HG03060 (cell line): Measurements from ENCODE around the gene WDR76.
"Not testable (repeated sequence)": the region's sequence is repeated elsewhere in the genome, so short reads cannot be mapped to it uniquely, and the experiment has no call there.

ENCODE experiments used
- ATAC-seq: cut with Tn5 transposase; IDR thresholded peaks from one replicate; pipeline ENCODE4 v1.9.1; 2021; ENCODE audit warnings: low read depth, moderate number of reproducible peaks; ENCODE audit not compliant: unreplicated experiment

The WDR76 gene

GRCh38 chr15:43815064-43815463 lies 11.7 kb upstream of the WDR76 start:
- ATAC-seq: not testable (repeated sequence)

- ATAC-seq: no peak
Measured at GRCh38 chr15:43821505-43821904, 5.3 kb upstream of the WDR76 start.

DNA sequence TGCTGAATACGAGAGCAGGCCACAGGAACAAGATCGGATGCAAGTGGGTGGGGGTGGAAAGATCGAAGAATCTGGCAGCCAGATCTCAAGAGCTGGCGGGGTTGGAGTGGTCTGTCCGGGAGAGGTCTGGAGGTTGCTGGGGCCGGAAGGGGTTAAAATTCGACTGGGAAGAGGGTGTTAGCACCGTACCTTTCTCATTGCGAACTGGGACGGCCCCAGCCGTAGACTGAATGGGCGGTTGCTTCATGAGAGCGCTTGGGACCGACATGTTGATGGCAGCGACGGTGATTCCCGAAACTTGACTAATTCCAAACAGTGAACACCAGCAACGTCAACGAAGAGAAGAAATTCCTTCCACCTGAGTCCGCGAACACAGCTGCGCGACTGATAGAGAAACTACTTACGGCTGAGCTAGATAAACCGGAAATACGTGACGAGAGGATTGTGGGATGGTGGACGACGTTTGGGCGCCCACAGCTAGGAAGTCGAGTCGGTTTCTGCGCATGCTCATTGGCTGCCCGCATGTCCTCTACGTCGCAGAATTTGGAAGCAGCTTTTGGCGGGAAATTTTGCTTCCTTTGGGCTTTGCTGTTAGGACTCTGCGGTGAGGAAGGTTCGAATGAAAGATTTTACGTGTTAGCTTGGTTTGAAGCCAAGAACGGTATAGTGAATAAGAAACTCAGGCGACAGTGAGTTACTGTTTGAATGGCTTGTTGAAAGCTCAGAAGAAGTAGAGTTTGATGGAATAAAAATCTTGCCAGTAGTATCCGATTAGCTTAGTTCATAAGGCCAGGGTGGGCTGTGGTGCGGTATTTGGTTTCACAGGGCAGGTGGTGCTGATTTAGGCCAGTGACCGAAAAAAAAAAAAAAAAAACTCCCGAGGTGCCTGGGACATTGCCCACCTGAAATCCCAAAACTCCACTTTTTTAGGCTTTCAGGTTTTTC lies 2.2 kb upstream of the WDR76 start, which contains the start of gene MFAP1:
Gene MFAP1, minus strand, starts transcription at position 389 of the 945 bp plus-strand sequence. Its CDS starts 121 bp downstream, at position 268.
- peak; percentile 79 for ATAC-seq

GRCh38 chr15:43825305-43825704 lies 1.5 kb upstream of the WDR76 start:
- not testable (repeated sequence) for ATAC-seq

- no peak for ATAC-seq
Measured at GRCh38 chr15:43826029-43826507, 734 bp upstream of the WDR76 start.

- no peak for ATAC-seq
Measured at GRCh38 chr15:43828061-43828657, 1.4 kb downstream of the WDR76 start.

DNA sequence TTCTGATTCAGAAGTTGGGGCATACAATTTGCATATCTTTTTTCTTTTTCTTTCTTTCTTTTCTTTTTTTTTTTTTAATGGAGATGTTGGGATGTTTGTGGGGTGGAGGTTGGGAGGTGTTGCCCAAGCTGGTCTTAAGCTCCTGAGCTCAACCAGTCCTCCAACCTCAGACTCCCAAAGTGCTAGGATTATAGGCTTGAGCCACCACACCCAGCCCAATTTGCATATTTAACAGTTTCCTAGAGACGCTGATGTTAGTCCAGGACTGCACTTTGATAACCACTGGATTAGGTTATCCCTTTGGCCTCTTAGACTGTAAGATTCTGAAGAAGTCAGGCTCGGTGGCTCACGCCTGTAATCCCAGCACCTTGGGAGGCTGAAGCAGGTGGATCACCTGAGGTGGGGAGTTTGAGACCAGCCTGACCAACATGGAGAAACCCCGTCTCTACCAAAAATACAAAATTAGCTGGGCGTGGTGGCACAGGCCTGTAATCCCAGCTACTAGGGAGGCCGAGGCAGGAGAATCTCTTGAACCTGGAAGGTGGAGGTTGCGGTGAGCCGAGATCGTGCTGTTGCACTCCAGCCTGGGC lies 3.2 kb downstream of the WDR76 start:
- ATAC-seq: not testable (repeated sequence)

DNA sequence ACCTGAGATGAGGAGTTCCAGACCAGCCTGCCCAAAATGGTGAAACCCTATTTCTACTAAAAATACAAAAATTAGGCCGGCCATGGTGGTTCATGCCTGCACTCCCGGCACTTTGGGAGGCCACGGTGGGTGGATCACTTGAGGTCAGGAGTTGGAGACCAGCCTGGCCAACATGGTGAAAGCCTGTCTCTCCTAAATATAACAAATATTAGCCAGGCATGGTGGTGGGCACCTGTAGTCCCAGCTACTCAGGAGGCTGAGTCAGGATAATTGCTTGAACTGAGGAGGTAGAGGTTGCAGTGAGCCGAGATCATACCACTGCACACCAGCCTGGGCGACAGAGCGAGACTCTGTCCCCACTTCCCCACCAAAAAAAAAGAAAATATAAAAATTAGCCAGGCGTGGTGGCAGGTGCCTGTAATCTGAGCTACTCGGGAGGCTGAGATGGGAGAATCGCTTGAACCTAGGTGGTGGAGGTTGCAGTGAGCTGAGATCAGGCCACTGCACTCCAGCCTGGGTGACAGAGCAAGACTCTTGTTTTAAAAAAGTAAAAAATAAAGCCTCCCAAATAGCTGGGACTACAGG lies 4.0 kb downstream of the WDR76 start:
- ATAC-seq: not testable (repeated sequence)

- ATAC-seq: not testable (repeated sequence)
Measured at GRCh38 chr15:43831519-43832052, 4.8 kb downstream of the WDR76 start.

DNA sequence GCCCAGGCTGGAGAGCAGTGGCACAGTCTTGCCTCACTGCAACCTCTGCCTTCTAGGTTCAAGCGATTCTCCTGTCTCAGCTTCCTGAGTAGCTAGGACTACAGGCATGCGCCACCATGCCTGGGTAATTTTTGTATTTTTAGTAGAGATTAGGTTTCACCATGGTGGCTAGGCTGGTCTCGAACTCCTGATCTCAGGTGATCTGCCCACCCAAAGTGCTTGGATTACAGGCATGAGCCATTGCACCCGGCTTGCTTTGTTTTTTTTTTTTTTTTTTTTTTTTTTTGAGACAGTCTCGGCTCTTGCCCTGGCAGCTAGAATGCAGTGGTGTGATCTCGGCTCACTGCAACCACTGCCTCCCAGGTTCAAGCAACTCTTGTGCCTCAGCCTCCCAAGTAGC lies 5.7 kb downstream of the WDR76 start:
- not testable (repeated sequence) for ATAC-seq

DNA sequence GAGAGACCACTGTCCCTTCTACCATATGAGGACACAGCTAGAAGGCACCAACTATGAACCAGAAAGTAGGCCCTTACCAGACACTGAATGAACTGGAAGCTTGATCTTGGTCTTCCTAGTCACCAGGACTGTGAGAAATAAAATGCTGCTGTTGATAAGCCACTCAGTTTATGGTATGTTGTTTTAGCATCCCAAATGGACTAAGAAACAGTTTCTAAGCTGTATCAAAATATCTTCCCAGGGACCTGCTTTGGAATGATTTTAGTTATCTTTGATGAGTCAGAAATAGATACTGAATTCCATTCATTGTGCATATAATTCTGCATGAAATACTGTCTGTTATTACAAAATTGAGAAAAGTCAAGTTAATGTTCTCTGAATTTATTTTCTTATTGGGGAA lies 18.6 kb downstream of the WDR76 start:
- ATAC-seq: no peak

DNA sequence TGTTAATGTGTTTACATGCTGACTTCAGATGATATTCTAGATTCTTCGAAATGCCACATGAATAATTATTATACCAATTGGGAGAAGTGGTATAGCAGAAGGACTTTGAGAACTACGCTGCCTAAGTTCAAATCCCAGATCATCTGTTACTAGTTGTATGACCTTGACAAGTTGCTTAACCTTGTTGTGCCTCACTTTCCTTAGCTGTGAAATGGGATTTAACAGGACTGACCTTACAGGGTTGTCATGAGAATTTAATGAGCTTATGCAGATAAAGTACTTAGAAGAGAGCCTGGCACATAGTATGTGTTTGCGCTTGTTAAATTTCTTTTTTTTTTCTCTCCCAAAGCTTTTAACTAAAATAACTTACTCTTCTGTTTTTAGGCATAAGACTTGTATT lies 24.4 kb downstream of the WDR76 start:
- no peak for ATAC-seq

DNA sequence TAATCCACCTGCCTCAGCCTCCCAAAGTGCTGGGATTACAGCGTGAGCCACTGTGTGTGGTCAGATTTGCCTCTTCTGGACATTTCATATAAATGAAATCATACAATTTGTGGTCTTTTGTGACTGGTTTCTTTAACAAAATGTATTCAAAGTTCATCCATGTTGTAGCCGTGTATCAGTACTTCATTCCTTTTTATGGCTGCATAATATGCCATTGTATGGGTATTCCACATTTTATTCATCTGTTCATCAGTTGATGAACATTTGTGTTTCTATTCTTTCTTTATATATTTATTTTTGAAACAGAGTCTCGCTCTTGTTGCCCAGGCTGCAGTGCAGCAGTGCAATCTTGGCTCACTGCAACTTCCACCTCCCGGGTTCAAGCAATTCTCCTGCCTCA lies 25.8 kb downstream of the WDR76 start:
- ATAC-seq: no peak

DNA sequence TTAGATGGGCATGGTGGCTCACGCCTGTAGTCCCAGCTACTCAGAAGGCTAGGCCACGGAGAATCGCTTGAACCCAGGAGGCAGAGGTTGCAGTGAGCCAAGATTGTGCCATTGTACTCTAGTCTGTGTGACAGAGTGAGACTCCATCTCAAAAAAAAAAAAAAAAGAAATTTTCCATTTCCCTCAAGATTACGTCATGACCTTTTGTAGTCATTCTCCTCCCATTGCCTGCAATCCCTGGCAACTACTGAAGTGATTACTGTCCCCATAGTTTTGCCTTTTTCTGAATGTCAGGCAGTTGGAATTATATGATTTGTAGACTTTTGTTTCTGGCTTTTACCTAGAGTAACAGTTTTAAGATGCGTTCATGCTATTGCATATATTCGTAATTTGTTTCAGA lies 28.0 kb downstream of the WDR76 start:
- ATAC-seq: no peak

DNA sequence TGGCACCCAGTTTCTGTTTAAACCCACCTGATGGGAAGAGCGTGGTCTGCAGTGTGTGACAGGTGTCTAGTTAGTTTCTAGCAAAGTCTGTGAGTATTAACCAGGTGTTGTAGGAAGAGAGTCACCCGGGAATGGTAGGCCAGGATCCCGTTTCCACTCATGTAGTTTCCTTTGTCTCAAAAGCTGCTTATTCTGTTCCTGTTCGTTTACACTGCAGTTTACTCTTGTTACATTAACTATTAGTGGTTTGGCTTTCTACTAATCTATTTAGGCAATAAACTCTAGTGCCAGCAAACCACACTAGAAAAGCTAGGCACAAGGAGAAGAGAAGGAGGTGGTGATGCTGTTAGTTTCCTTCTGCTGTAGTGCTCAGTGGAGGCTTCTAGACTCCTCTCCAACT lies 32.7 kb downstream of the WDR76 start:
- no peak for ATAC-seq

GRCh38 chr15:43866636-43867035 lies 39.8 kb downstream of the WDR76 start:
- ATAC-seq: not testable (repeated sequence)

DNA sequence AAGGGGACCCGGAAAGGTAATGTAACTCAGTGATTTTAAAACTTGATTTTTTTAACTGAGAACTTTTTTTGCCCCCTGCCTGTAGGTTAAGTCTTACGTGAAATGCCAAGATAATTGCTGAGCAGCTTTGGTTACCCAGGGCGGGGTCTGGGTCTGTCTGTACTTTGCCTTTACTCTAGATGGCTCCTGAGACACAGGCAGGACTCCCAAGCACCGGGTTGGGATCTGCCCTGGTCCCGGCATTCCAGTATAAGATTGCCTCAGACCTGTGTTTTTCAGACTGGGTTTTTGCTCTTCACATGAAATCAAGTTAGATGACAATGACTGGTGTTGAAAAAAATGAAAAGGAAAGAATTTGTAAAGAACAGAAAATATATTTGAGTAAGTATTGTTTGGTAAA lies 40.3 kb downstream of the WDR76 start:
- no peak for ATAC-seq

DNA sequence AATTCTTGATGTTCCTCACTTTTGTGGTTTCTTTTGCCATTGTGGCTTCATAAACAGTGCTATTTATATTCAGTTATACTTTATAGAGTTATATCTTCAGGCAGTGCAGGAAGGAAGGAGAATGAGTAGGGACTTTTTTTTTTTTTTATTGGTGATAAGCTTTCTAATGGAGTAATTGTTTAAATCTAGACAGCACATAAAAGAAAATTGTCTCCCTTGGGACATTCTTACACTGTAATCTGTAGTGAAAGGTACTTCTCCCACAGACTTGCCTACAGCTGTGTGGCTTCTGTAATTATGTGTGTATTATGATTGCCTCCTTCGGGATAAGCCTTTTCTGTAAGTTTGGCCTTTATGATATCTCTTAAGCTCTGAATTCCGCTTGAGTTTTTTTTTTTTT lies 41.6 kb downstream of the WDR76 start:
- ATAC-seq: no peak

- no peak for ATAC-seq
Measured at GRCh38 chr15:43871835-43872234, 45.0 kb downstream of the WDR76 start.

- no peak for ATAC-seq
Measured at GRCh38 chr15:43872416-43873020, 45.7 kb downstream of the WDR76 start.
